Adrenal gland (tissue), 12 donors: ENCODE results near the gene FOXE3. TPM values are rescaled to one million over a fixed set of nuclear protein-coding genes. Genes with fewer than 3 reads are reported as not detected.

Source experiments
- DNase-seq, 7 donors: peaks; one replicate each; pipeline ENCODE4 v3.0.0-alpha.2; 2019 to 2020
- H3K27ac ChIP-seq, 5 donors: fragments of 200-600 bp; sonication (generic) in 4 of 5; 1 replicate in 3 of 5; 2 replicates in 2 of 5; pipeline versions ENCODE4 v1.5.1 to v1.8.0; 2016 to 2020; ENCODE audit warnings: mild to moderate bottlenecking in 1 of 5
- H3K27me3 ChIP-seq: fragments of 200-600 bp; 2 replicates; pipeline ENCODE4 v1.8.0; 2021
- H3K36me3 ChIP-seq, 2 donors: fragments of 200-600 bp; replicated peaks in 1 of 2; 1 replicate in 1 of 2; 2 replicates in 1 of 2; pipeline versions ENCODE4 v1.5.1 to v1.8.0; 2018 to 2022
- H3K4me1 ChIP-seq, 2 donors: fragments of 200-600 bp; replicated peaks in 1 of 2; 1 replicate in 1 of 2; 2 replicates in 1 of 2; pipeline versions ENCODE4 v1.5.1 to v1.8.0; 2018 to 2021
- H3K4me3 ChIP-seq, 4 donors: fragments of 200-600 bp; sonication (generic) in 3 of 4; one replicate each; pipeline ENCODE4 v1.5.1; 2016 to 2018
- H3K9me3 ChIP-seq, 3 donors: fragments of 200-600 bp; sonication (generic) in 1 of 3; replicated peaks in 1 of 3; 1 replicate in 2 of 3; 2 replicates in 1 of 3; pipeline versions ENCODE4 v1.5.1 to v1.8.0; 2016 to 2021
- CTCF ChIP-seq, 6 experiments: fragments of 450-650 bp in 4 of 6; fragments of 200-600 bp in 2 of 6; sonication (generic) in 1 of 6; IDR thresholded peaks; 1 replicate in 5 of 6; 2 replicates in 1 of 6; pipeline versions ENCODE4 v1.5.1 to v1.8.0; 2016 to 2021; ENCODE audit warnings: antibody characterized with exemption in 6 of 6, mild to moderate bottlenecking in 2 of 6, moderate library complexity in 1 of 6
- POLR2A ChIP-seq, 2 donors: fragments of 450-650 bp; IDR thresholded peaks; one replicate each; pipeline ENCODE4 v1.6.1; 2017; ENCODE audit warnings: antibody characterized with exemption in 2 of 2, mild to moderate bottlenecking in 2 of 2, moderate library complexity in 1 of 2
- WGBS, 4 donors: extraction: QIAGEN DNeasy Blood & Tissue Kit in 2 of 4; methylation state at CpG; one replicate each; pipeline versions ENCODE4 v1.1.5 to v1.1.7; 2013 to 2017; 5-methylcytosine and 5-hydroxymethylcytosine counted together
- intact Hi-C, 2 donors: fragments of 100-400 bp; cut with DNase I; formaldehyde crosslinking; loops; one replicate each; pipeline versions ENCODE4 v1.14.1 to v1.15.0; 2022 to 2023
- polyA plus RNA-seq, 3 donors: library from polyadenylated mRNA; stranded (reverse); fragments of 200-250 nt in 2 of 3; fragments of 350-450 nt in 1 of 3; fragmentation: Illumina TruSeq in 1 of 3; extraction: RNeasy Lipid Tissue Mini Kit (QIAGEN cat#74804) in 1 of 3; gene quantifications; one replicate each; pipeline ENCODE4 v1.2.3, GENCODE V29; 2013 to 2014
- total RNA-seq, 9 donors: library from RNA; depleted of rRNA in 4 of 9; stranded (reverse); fragments of >200 nt in 4 of 9; fragments of 120-200 nt in 1 of 9; fragmentation: NEBNext Ultra II Directional in 1 of 9; extraction: Animal tissue kit (Norgen Biotek cat#: 25700) in 1 of 9; gene quantifications; one replicate each; pipeline versions ENCODE4 v1.1.0 to v1.2.4, GENCODE V29; 2013 to 2023
- donor health status: healthy with polysubstance abuse.
- donor health status: Bipolar disorder and iron deficiency.
- donor health status: DM: yes; HTN: yes; CAD: no.
- donor health status: DM: no; HTN: no; CAD: no.
- donor health status: DM: no; HTN: no; CAD: no.
- donor health status: DM: yes; HTN: yes; CAD: no.

FOXE3 gene
- total and polyA plus RNA-seq, 12 donors = 0.07 TPM; not detected in 11

- H3K36me3 ChIP-seq = no peaks in the 10 kb centered on the region
- H3K4me1 ChIP-seq = peaks cover 0 to 17% of the 10 kb centered on the region in 2 donors
- peak in 3 of 7 donors; percentile 15 to 29 (median 21) for DNase-seq
- TF ChIP-seq POLR2A (IDR thresholded peaks at IDR 0.05) (no peak), CTCF (IDR thresholded peaks at IDR 0.05) (no peak)
- H3K4me3 ChIP-seq = peak overlapping the region in 2 of 4 donors; percentile 52 to 74
- H3K27me3 ChIP-seq = peaks cover 55% of the 10 kb centered on the region
- peak overlapping the region in 4 of 5 donors; percentile 65 to 92 (median 80) for H3K27ac ChIP-seq
- intact Hi-C loops = loop anchor here in 1 of 2 donors (10.0 kb wide), 1 partner anchor 254 kb away; no protein-coding TSS in a partner anchor
- WGBS, 4 donors = 1 to 2% (median 1%) methylated on average over 18 to 116 of the region's 117 CpGs
- no peaks in the 10 kb centered on the region for H3K9me3 ChIP-seq
Measured at GRCh38 chr1:47438165-47439016, 22.3 kb downstream of the FOXE3 start.

- H3K4me1 ChIP-seq = peaks cover 0 to 9% of the 10 kb centered on the region in 2 donors
- peak overlapping the region in 1 of 4 donors; percentile 74 for H3K4me3 ChIP-seq
- H3K27ac ChIP-seq = peak overlapping the region in 3 of 5 donors; percentile 32 to 92 (median 47)
- DNase-seq = no peak
- intact Hi-C loops = loop anchor here in 1 of 2 donors (10.0 kb wide), 1 partner anchor 254 kb away; no protein-coding TSS in a partner anchor
- H3K27me3 ChIP-seq = peaks cover 57% of the 10 kb centered on the region
- WGBS, 4 donors = 13 to 40% (median 22%) methylated on average over 18 to 85 of the region's 86 CpGs
- TF ChIP-seq CTCF (IDR thresholded peaks at IDR 0.05) (no peak), POLR2A (IDR thresholded peaks at IDR 0.05) (no peak)
- no peaks in the 10 kb centered on the region for H3K36me3 ChIP-seq
- no peaks in the 10 kb centered on the region for H3K9me3 ChIP-seq
Measured at GRCh38 chr1:47439017-47439818, 23.1 kb downstream of the FOXE3 start.

GRCh38 chr1:47439819-47440598 is 23.9 kb downstream of the FOXE3 start:
- peaks cover 0 to under 1% of the 10 kb centered on the region in 2 donors for H3K4me1 ChIP-seq
- intact Hi-C loops = loop anchor here in 1 of 2 donors (10.0 kb wide), 1 partner anchor 255 kb away; no protein-coding TSS in a partner anchor
- TF ChIP-seq CTCF (IDR thresholded peaks at IDR 0.05) (no peak), POLR2A (IDR thresholded peaks at IDR 0.05) (no peak)
- peaks cover 57% of the 10 kb centered on the region for H3K27me3 ChIP-seq
- 61 to 78% (median 64%) methylated on average over 19 to 20 of the region's 20 CpGs for WGBS, 4 donors
- H3K4me3 ChIP-seq = peak overlapping the region in 1 of 4 donors; percentile 74
- DNase-seq = no peak
- peak overlapping the region in 3 of 5 donors; percentile 7 to 92 (median 47) for H3K27ac ChIP-seq
- H3K9me3 ChIP-seq = no peaks in the 10 kb centered on the region
- H3K36me3 ChIP-seq = no peaks in the 10 kb centered on the region
